WTC11 (cell line): ENCODE measurements around the gene AMN. TPM values are rescaled to one million over a fixed set of nuclear protein-coding genes. Genes with fewer than 3 reads are reported as not detected.

Experiments used
- ATAC-seq: fragments of 200-7000 bp; cut with Tn5 transposase; 2 replicates; pipeline ENCODE4 v1.10.0; 2021; ENCODE audit warnings: mild to moderate bottlenecking, moderate library complexity
- CTCF ChIA-PET: fragments of 300-600 bp; sonication (Branson Sonifier 250); formaldehyde crosslinking; loops from one replicate; lab custom pipeline; 2021; ENCODE audit warnings: antibody characterized with exemption; lab: Charles Lee
- POLR2A ChIA-PET: fragments of 350-600 bp; sonication (Branson Sonifier 250); formaldehyde crosslinking; loops from one replicate; lab custom pipeline; 2021; ENCODE audit warnings: antibody characterized with exemption; lab: Charles Lee
- DNase-seq: peaks from one replicate; pipeline ENCODE4 v3.0.0; 2021; ENCODE audit warnings: low spot score
- H3K27ac Mint-ChIP-seq: 2 replicates; pipeline ENCODE4 v1.8.0; 2021; ENCODE audit warnings: mixed read lengths
- H3K27me3 Mint-ChIP-seq: 2 replicates; pipeline ENCODE4 v1.8.0; 2021; ENCODE audit warnings: low read depth, mild to moderate bottlenecking, moderate library complexity, mixed read lengths
- H3K36me3 Mint-ChIP-seq: 2 replicates; pipeline ENCODE4 v1.8.0; 2021; ENCODE audit warnings: mixed read lengths
- H3K4me1 Mint-ChIP-seq: 2 replicates; pipeline ENCODE4 v1.8.0; 2022; ENCODE audit warnings: mixed read lengths
- H3K4me3 Mint-ChIP-seq: 2 replicates; pipeline ENCODE4 v1.8.0; 2021; ENCODE audit warnings: mild to moderate bottlenecking, moderate library complexity, mixed read lengths
- H3K9me3 Mint-ChIP-seq: 2 replicates; pipeline ENCODE4 v1.8.0; 2021; ENCODE audit warnings: mixed read lengths
- ATF1 ChIP-seq: sonication (generic); formaldehyde crosslinking; IDR thresholded peaks from 2 replicates; pipeline ENCODE4 v1.8.1; 2023; ENCODE audit warnings: mild to moderate bottlenecking, moderate library complexity, missing genetic modification reagents
- E2F5 ChIP-seq: sonication (generic); formaldehyde crosslinking; IDR thresholded peaks from 2 replicates; pipeline ENCODE4 v1.8.1; 2022; ENCODE audit warnings: mild to moderate bottlenecking, moderate library complexity, missing genetic modification reagents
- FOXJ3 ChIP-seq: sonication (generic); formaldehyde crosslinking; IDR thresholded peaks from 2 replicates; pipeline ENCODE4 v1.9.0; 2021; ENCODE audit warnings: missing genetic modification reagents, mild to moderate bottlenecking, borderline replicate concordance
- HMGXB4 ChIP-seq: sonication (generic); formaldehyde crosslinking; IDR thresholded peaks from 2 replicates; pipeline ENCODE4 v1.8.1; 2023; ENCODE audit warnings: mild to moderate bottlenecking, moderate library complexity, missing genetic modification reagents
- IRF1 ChIP-seq: sonication (generic); formaldehyde crosslinking; IDR thresholded peaks from 2 replicates; pipeline ENCODE4 v1.8.0; 2023; ENCODE audit warnings: missing genetic modification reagents
- MYBL2 ChIP-seq: sonication (generic); formaldehyde crosslinking; IDR thresholded peaks from 2 replicates; pipeline ENCODE4 v1.8.1; 2023; ENCODE audit warnings: mild to moderate bottlenecking, moderate library complexity, missing genetic modification reagents
- NFATC4 ChIP-seq: fragments of 250-450 bp; sonication (Bioruptor Pico); IDR thresholded peaks from 2 replicates; pipeline ENCODE4 v1.9.0; 2021; ENCODE audit warnings: mild to moderate bottlenecking
- NFYB ChIP-seq: sonication (generic); formaldehyde crosslinking; conservative IDR thresholded peaks from 2 replicates; pipeline ENCODE4 v1.8.0; 2022; ENCODE audit warnings: low read depth, missing genetic modification reagents
- RELA ChIP-seq: sonication (generic); formaldehyde crosslinking; IDR thresholded peaks from 2 replicates; pipeline ENCODE4 v1.8.1; 2022; ENCODE audit warnings: missing genetic modification reagents, mild to moderate bottlenecking, borderline replicate concordance
- ZBTB21 ChIP-seq: sonication (generic); formaldehyde crosslinking; IDR thresholded peaks from 2 replicates; pipeline ENCODE4 v1.8.1; 2023; ENCODE audit warnings: mild to moderate bottlenecking, missing genetic modification reagents, borderline replicate concordance
- ZBTB43 ChIP-seq: sonication (generic); formaldehyde crosslinking; IDR thresholded peaks from 2 replicates; pipeline ENCODE4 v1.8.1; 2023; ENCODE audit warnings: mild to moderate bottlenecking, missing genetic modification reagents
- ZNF138 ChIP-seq: sonication (generic); formaldehyde crosslinking; conservative IDR thresholded peaks from 2 replicates; pipeline ENCODE4 v1.8.1; 2022; ENCODE audit warnings: mild to moderate bottlenecking, moderate library complexity, missing genetic modification reagents
- ZNF263 ChIP-seq: sonication (generic); formaldehyde crosslinking; IDR thresholded peaks from 2 replicates; pipeline ENCODE4 v1.8.1; 2022; ENCODE audit warnings: low read depth, mild to moderate bottlenecking, moderate library complexity, missing genetic modification reagents
- ZNF512 ChIP-seq: sonication (generic); formaldehyde crosslinking; IDR thresholded peaks from 2 replicates; pipeline ENCODE4 v1.8.1; 2022; ENCODE audit warnings: missing genetic modification reagents, borderline replicate concordance
- ZSCAN18 ChIP-seq: fragments of 250-450 bp; sonication (Bioruptor Pico); IDR thresholded peaks from 2 replicates; pipeline ENCODE4 v2.1.2; 2022; ENCODE audit warnings: mild to moderate bottlenecking, moderate library complexity
- total RNA-seq: library from RNA; stranded (reverse); gene quantifications from 3 replicates; pipeline ENCODE4 v1.2.3, GENCODE V29; 2021

Gene AMN
- total RNA-seq, 1 experiment from 2014 or later, result 2.8 TPM

GRCh38 chr14:102980409-102980810, 57.9 kb downstream of the AMN start:
- DNase-seq, result no peak
- Mint-ChIP-seq H3K27me3 (no peaks in the 10 kb centered on the region), H3K4me3 (no peak overlapping the region), H3K36me3 (peaks cover 50% of the 10 kb centered on the region), H3K27ac (no peak overlapping the region), H3K9me3 (no peaks in the 10 kb centered on the region), H3K4me1 (no peaks in the 10 kb centered on the region)
- CTCF ChIA-PET, result no interaction called here
- ATAC-seq, result no peak
- POLR2A ChIA-PET, result interaction anchor here (0.6 kb wide), 1 partner anchor 68 kb away, joined by 6 read pairs; no protein-coding TSS in a partner anchor
- TF ChIP-seq ZNF263 (CRISPR knock-in tag), result no peak
- TF ChIP-seq NFYB, result no peak
- TF ChIP-seq HMGXB4 (CRISPR knock-in tag), result no peak
- no peak for TF ChIP-seq RELA (CRISPR knock-in tag)
- no peak for TF ChIP-seq ZBTB21 (CRISPR knock-in tag)
- no peak for TF ChIP-seq ATF1 (CRISPR knock-in tag)
- no peak for TF ChIP-seq ZSCAN18 (CRISPR knock-in tag)
- no peak for TF ChIP-seq E2F5 (CRISPR knock-in tag)
- no peak for TF ChIP-seq ZNF138 (CRISPR knock-in tag)
- TF ChIP-seq MYBL2 (CRISPR knock-in tag), result no peak
- TF ChIP-seq FOXJ3, result no peak
- TF ChIP-seq ZNF512, result no peak
- TF ChIP-seq ZBTB43 (CRISPR knock-in tag), result no peak
- no peak for TF ChIP-seq NFATC4
- no peak for TF ChIP-seq IRF1 (CRISPR knock-in tag)

Other genes with a start within 250 kb of the AMN start
- gene TRAF3, start 145.2 kb upstream of the AMN start, total RNA-seq, result 8.2 to 11.2 TPM (median 9.6 TPM) in 3 replicates
- 87.1 to 96.9 TPM (median 87.3 TPM) in 3 replicates for gene CDC42BPB, start 134.9 kb downstream of the AMN start, total RNA-seq
- not detected in 3 replicates for gene LBHD2, start 161.5 kb downstream of the AMN start, total RNA-seq
- 0.21 to 0.42 TPM (median 0.30 TPM) in 3 replicates for gene EXOC3L4, start 172.1 kb downstream of the AMN start, total RNA-seq
- gene TNFAIP2, start 200.8 kb downstream of the AMN start, total RNA-seq, result 19.6 to 25.2 TPM (median 24.1 TPM) in 3 replicates